B cell (primary cell): Measurements from ENCODE around the gene IL7R. TPM values are rescaled to one million over a fixed set of nuclear protein-coding genes. Genes with fewer than 3 reads are reported as not detected.

Experiments used
- ATAC-seq: fragments of 200-7000 bp; cut with Tn5 transposase; one replicate; pipeline ENCODE4 v1.10.0; 2021; ENCODE audit warnings: low read depth, mild to moderate bottlenecking, moderate number of reproducible peaks, moderate library complexity
- CTCF ChIA-PET: fragments of 350-600 bp; sonication (Branson Sonifier 250); formaldehyde crosslinking; loops from one replicate; lab custom pipeline; 2021; ENCODE audit warnings: antibody characterized with exemption, inconsistent platforms; lab: Charles Lee
- POLR2A ChIA-PET: fragments of 350-600 bp; sonication (Branson Sonifier 250); formaldehyde crosslinking; loops from one replicate; lab custom pipeline; 2021; ENCODE audit warnings: antibody characterized with exemption; lab: Charles Lee
- DNase-seq: peaks from one replicate; pipeline ENCODE4 v3.0.0; 2013
- H2AFZ ChIP-seq: 2 replicates; pipeline ENCODE4 v1.6.1; 2012; ENCODE audit warnings: mild to moderate bottlenecking, low read depth, low read length; ENCODE audit not compliant: insufficient read depth, poor library complexity, severe bottlenecking
- H3K27ac ChIP-seq, 2 donors: 1 replicate in 1 of 2; 2 replicates in 1 of 2; pipeline ENCODE4 v1.5.1; 2012 to 2013; ENCODE audit warnings: low read length in 2 of 2, mild to moderate bottlenecking in 2 of 2, moderate library complexity in 1 of 2
- H3K27me3 ChIP-seq, 4 experiments: fragments of 200-600 bp in 1 of 4; sonication (generic) in 1 of 4; replicated peaks in 1 of 4; 1 replicate in 2 of 4; 2 replicates in 2 of 4; pipeline versions ENCODE4 v1.6.1 to v1.7.0; 2013 to 2016; ENCODE audit warnings: low read length in 3 of 4, mild to moderate bottlenecking in 2 of 4, mixed read lengths in 1 of 4, moderate library complexity in 1 of 4; ENCODE audit not compliant: insufficient read depth in 4 of 4, control insufficient read depth in 3 of 4; ENCODE audit errors: control extremely low read depth in 1 of 4
- H3K36me3 ChIP-seq, 2 experiments: replicated peaks in 1 of 2; 1 replicate in 1 of 2; 2 replicates in 1 of 2; pipeline versions ENCODE4 v1.6.1 to v1.7.1; 2013; ENCODE audit warnings: low read length in 1 of 2; ENCODE audit not compliant: insufficient read depth in 2 of 2, control insufficient read depth in 1 of 2; ENCODE audit errors: control extremely low read depth in 1 of 2, extremely low read depth in 1 of 2
- H3K4me1 ChIP-seq, 2 donors: fragments of 200-600 bp in 1 of 2; sonication (generic) in 1 of 2; 1 replicate in 1 of 2; 2 replicates in 1 of 2; pipeline versions ENCODE4 v1.5.1 to v1.6.1; 2013 to 2017; ENCODE audit warnings: low read length in 2 of 2; ENCODE audit not compliant: control insufficient read depth in 2 of 2, insufficient read depth in 2 of 2
- H3K4me2 ChIP-seq: replicated peaks from 2 replicates; pipeline ENCODE3; 2012; ENCODE audit warnings: mild to moderate bottlenecking, low read depth, low read length; ENCODE audit not compliant: poor library complexity, severe bottlenecking
- H3K4me3 ChIP-seq, 5 experiments: fragments of 200-600 bp in 1 of 5; sonication (generic) in 1 of 5; 1 replicate in 3 of 5; 2 replicates in 2 of 5; pipeline versions ENCODE4 v1.5.1 to v1.7.0; 2011 to 2016; ENCODE audit warnings: low read length in 4 of 5, mild to moderate bottlenecking in 4 of 5, low read depth in 2 of 5, control low read depth in 1 of 5, moderate library complexity in 1 of 5; ENCODE audit not compliant: insufficient read depth in 1 of 5; ENCODE audit errors: control extremely low read depth in 1 of 5, extremely low read depth in 1 of 5
- H3K79me2 ChIP-seq: fragments of 200-600 bp; sonication (generic); one replicate; pipeline ENCODE4 v1.6.0; 2016; ENCODE audit warnings: low read length; ENCODE audit not compliant: control insufficient read depth, insufficient read depth
- H3K9ac ChIP-seq: fragments of 200-600 bp; sonication (generic); 2 replicates; pipeline ENCODE4 v1.6.1; 2017; ENCODE audit warnings: mild to moderate bottlenecking, low read length, moderate library complexity
- H3K9me3 ChIP-seq, 3 donors: one replicate each; pipeline versions ENCODE4 v1.6.1 to v1.7.1; 2013; ENCODE audit warnings: low read length in 2 of 3; ENCODE audit not compliant: control insufficient read depth in 2 of 3, insufficient read depth in 1 of 3; ENCODE audit errors: control extremely low read depth in 1 of 3
- H4K20me1 ChIP-seq: 2 replicates; pipeline ENCODE4 v1.6.0; 2012; ENCODE audit warnings: mild to moderate bottlenecking, low read length; ENCODE audit not compliant: insufficient read depth, control insufficient read depth, poor library complexity, severe bottlenecking
- H3K27ac Mint-ChIP-seq: one replicate; pipeline ENCODE4 v1.8.0; 2021; ENCODE audit warnings: mixed read lengths
- H3K27me3 Mint-ChIP-seq: one replicate; pipeline ENCODE4 v1.8.0; 2021; ENCODE audit warnings: mixed read lengths
- H3K4me1 Mint-ChIP-seq: one replicate; pipeline ENCODE4 v1.8.0; 2021; ENCODE audit warnings: mixed read lengths
- H3K4me3 Mint-ChIP-seq: one replicate; pipeline ENCODE4 v1.8.0; 2021; ENCODE audit warnings: mixed read lengths
- H3K9me3 Mint-ChIP-seq: one replicate; pipeline ENCODE4 v1.8.0; 2022; ENCODE audit warnings: mixed read lengths; ENCODE audit not compliant: insufficient read depth
- EZH2 ChIP-seq: IDR thresholded peaks from 2 replicates; pipeline ENCODE4 v1.6.1; 2012; ENCODE audit warnings: borderline replicate concordance, low read depth, mild to moderate bottlenecking, moderate library complexity, low read length; ENCODE audit not compliant: insufficient read depth, poor library complexity, severe bottlenecking
- WGBS: methylation state at CpG from one replicate; pipeline ENCODE4 v1.1.5; 2013; ENCODE audit warnings: missing lambda C conversion rate; ENCODE audit not compliant: insufficient coverage; 5-methylcytosine and 5-hydroxymethylcytosine counted together
- intact Hi-C: fragments of 100-400 bp; cut with micrococcal nuclease; formaldehyde crosslinking; loops from one replicate; pipeline ENCODE4 v1.10.0; 2022
- polyA plus RNA-seq: library from polyadenylated mRNA; depleted of rRNA; stranded (reverse); fragments of >200 nt; gene quantifications from 2 replicates; pipeline ENCODE4 v1.2.3, GENCODE V29; 2012
- total RNA-seq, 2 donors: library from RNA; stranded (reverse); fragments of 120-200 nt in 1 of 2; gene quantifications; 1 replicate in 1 of 2; 2 replicates in 1 of 2; pipeline versions ENCODE4 v1.2.3 to v1.2.4, GENCODE V29; 2013 to 2022
- TF ChIP-seq, protein P1 (sequence below): fragments of 200-600 bp; IDR thresholded peaks from one replicate; pipeline ENCODE4 v1.8.0; 2022; ENCODE audit warnings: antibody characterized with exemption, mild to moderate bottlenecking

The IL7R gene
- total and polyA plus RNA-seq, 2 donors (not counting 1 experiment from before 2014, with no cell fraction given) = 2.4 TPM

DNA sequence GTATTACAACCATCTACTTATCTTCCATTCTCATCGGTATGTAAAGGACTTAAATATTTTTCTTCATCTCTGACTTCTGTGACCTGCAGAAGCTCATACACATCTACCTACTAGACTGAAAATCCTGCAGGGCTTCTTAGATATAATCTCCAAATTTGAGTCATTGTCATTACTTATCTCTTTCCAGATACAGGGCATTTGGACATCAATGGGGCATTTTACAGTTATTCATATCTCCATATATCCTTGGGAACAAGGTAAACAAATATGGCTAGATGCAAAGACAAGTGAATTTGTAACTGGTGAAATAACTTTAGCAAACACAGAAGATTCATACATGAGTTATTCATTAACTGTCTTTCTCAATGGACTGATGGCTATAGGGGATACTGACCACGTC, 37.7 kb upstream of the IL7R start:
- no peak for ATAC-seq
- Histone ChIP-seq H3K9ac (no peak overlapping the region), H3K4me1 (no peaks in the 10 kb centered on the region), H3K4me3 (no peak overlapping the region), H3K9me3 (no peaks in the 10 kb centered on the region), H3K27ac (no peak overlapping the region), H3K36me3 (no peaks in the 10 kb centered on the region), H3K4me2 (no peak overlapping the region), H4K20me1 (no peaks in the 10 kb centered on the region), H3K27me3 (no peaks in the 10 kb centered on the region), H3K79me2 (no peaks in the 10 kb centered on the region), H2AFZ (no peak overlapping the region)
- Mint-ChIP-seq H3K4me3 (no peak overlapping the region), H3K4me1 (no peaks in the 10 kb centered on the region), H3K27me3 (no peaks in the 10 kb centered on the region), H3K9me3 (no peaks in the 10 kb centered on the region), H3K27ac (no peak overlapping the region)
- POLR2A ChIA-PET = no interaction called here
- WGBS = 100% methylated on average over 1 of the region's 2 CpGs
- DNase-seq = no peak
- CTCF ChIA-PET = no interaction called here
- no peak for TF ChIP-seq EZH2
- TF ChIP-seq, protein P1, sequence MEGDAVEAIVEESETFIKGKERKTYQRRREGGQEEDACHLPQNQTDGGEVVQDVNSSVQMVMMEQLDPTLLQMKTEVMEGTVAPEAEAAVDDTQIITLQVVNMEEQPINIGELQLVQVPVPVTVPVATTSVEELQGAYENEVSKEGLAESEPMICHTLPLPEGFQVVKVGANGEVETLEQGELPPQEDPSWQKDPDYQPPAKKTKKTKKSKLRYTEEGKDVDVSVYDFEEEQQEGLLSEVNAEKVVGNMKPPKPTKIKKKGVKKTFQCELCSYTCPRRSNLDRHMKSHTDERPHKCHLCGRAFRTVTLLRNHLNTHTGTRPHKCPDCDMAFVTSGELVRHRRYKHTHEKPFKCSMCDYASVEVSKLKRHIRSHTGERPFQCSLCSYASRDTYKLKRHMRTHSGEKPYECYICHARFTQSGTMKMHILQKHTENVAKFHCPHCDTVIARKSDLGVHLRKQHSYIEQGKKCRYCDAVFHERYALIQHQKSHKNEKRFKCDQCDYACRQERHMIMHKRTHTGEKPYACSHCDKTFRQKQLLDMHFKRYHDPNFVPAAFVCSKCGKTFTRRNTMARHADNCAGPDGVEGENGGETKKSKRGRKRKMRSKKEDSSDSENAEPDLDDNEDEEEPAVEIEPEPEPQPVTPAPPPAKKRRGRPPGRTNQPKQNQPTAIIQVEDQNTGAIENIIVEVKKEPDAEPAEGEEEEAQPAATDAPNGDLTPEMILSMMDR = no peak
- intact Hi-C loops = no loop called here

DNA sequence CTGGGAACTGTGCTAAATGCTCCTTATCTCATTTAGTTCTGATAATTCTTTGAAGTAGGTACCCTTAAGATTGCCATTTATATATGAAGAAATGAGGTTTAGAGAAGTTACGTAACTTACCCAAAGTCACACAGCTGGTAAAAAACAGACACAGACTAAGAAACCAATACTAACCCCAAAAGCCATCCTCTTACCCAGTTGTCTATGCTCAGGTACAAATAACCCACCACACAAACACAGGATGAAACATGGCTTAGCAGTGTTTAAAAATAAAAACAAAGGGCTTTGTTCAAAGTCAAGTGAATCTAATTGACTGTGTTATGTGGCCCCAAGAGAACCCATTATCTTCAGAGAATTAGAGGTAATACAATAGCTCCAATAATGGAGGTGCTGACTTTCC, 37.0 kb upstream of the IL7R start:
- H3K4me1 ChIP-seq = no peaks in the 10 kb centered on the region
- ATAC-seq (no peak), DNase-seq (no peak)
- no peak overlapping the region for H3K9ac ChIP-seq
- POLR2A ChIA-PET = no interaction called here
- intact Hi-C loops = no loop called here
- H3K36me3 ChIP-seq = no peaks in the 10 kb centered on the region
- TF ChIP-seq, protein P1 = no peak
- no peak for TF ChIP-seq EZH2
- H3K4me3 Mint-ChIP-seq = no peak overlapping the region
- no peaks in the 10 kb centered on the region for H3K9me3 ChIP-seq
- H3K9me3 Mint-ChIP-seq = no peaks in the 10 kb centered on the region
- no peaks in the 10 kb centered on the region for H3K27me3 Mint-ChIP-seq
- no peaks in the 10 kb centered on the region for H3K4me1 Mint-ChIP-seq
- H2AFZ ChIP-seq = no peak overlapping the region
- no CpG with 5 or more reads among the region's 1 CpG for WGBS
- no peaks in the 10 kb centered on the region for H4K20me1 ChIP-seq
- no peak overlapping the region for H3K4me3 ChIP-seq
- no peaks in the 10 kb centered on the region for H3K27me3 ChIP-seq
- no peak overlapping the region for H3K4me2 ChIP-seq
- H3K27ac ChIP-seq = no peak overlapping the region
- no peaks in the 10 kb centered on the region for H3K79me2 ChIP-seq
- no peak overlapping the region for H3K27ac Mint-ChIP-seq
- CTCF ChIA-PET = no interaction called here
